Measurements from ENCODE around the gene SIPA1L3. TPM values are rescaled to one million over a fixed set of nuclear protein-coding genes. Genes with fewer than 3 reads are reported as not detected.

SIPA1L3 gene
- total and polyA plus RNA-seq, 2 of the 13 experiments (the other 11 are each of a cell fraction or from before 2014, with no cell fraction given) = 5.5 to 7.7 TPM

DNA sequence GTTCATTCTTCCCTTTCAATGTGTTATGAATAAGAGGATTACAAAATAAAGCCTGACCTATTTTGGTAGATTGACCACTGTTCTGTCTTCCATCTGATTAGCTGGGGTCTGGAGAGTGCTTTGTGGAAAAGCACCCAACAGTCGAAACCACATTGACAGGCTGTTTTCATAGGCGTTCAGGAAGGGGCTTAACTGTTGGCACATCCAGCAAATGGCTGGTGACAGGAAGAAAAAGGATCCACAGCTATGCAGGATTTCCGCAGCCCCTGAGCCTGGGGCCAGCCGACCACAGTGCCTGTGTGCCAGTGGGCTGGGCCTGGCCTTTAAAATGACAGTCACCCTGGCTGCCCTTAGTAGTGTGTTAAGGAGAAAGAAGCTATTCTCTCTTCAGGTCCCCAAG lies 113.3 kb downstream of the SIPA1L3 start (continued):
- TF ChIP-seq, protein P1, sequence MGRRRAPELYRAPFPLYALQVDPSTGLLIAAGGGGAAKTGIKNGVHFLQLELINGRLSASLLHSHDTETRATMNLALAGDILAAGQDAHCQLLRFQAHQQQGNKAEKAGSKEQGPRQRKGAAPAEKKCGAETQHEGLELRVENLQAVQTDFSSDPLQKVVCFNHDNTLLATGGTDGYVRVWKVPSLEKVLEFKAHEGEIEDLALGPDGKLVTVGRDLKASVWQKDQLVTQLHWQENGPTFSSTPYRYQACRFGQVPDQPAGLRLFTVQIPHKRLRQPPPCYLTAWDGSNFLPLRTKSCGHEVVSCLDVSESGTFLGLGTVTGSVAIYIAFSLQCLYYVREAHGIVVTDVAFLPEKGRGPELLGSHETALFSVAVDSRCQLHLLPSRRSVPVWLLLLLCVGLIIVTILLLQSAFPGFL (CRISPR knock-in tag; IDR thresholded peaks at IDR 0.05) = no peak
- no peak for TF ChIP-seq RBM22 (optimal IDR thresholded peaks at IDR 0.05; ENCODE audit: low read length)
- TF ChIP-seq CHD2 (IDR thresholded peaks at IDR 0.05; ENCODE audit: low read depth, low read length) = no peak
- TF ChIP-seq, protein P2, sequence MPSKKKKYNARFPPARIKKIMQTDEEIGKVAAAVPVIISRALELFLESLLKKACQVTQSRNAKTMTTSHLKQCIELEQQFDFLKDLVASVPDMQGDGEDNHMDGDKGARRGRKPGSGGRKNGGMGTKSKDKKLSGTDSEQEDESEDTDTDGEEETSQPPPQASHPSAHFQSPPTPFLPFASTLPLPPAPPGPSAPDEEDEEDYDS (CRISPR knock-in tag; IDR thresholded peaks at IDR 0.05) = no peak
- no peak for TF ChIP-seq EED (CRISPR knock-in tag; IDR thresholded peaks at IDR 0.05)
- no peak for TF ChIP-seq NR2F1 (CRISPR knock-in tag; IDR thresholded peaks at IDR 0.05)
- TF ChIP-seq SMAD9 (CRISPR knock-in tag; IDR thresholded peaks at IDR 0.05) = no peak
- TF ChIP-seq, protein P3, sequence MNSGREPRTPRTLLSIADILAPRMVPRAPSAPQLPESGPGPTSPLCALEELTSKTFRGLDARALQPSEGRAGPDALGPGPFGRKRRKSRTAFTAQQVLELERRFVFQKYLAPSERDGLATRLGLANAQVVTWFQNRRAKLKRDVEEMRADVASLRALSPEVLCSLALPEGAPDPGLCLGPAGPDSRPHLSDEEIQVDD (CRISPR knock-in tag; IDR thresholded peaks at IDR 0.05; ENCODE audit: borderline replicate concordance) = no peak

DNA sequence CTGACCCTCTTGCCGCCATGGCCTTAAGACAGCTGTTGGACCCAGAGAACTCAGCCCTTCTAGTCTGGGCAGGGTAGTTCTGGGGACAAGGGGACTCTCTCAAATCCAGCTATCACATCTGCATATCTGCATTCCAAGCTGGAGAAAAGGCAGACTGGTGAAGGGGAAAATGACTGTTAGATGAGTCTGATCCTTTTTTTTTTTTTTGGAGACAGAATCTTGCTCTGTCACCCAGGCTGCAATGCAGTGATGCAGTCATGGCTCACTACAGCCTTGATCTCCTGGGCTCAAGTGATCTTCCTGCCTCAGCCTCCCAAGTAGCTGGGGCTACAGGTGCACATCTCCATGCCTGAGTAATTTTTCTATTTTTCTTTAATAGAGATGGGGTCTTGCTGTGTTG lies 114.3 kb downstream of the SIPA1L3 start:
- Histone ChIP-seq H3K79me2 (ENCODE audit: insufficient read depth, low read length) (no peaks in the 10 kb centered on the region), H2AFZ (ENCODE audit: low read length) (no peak overlapping the region), H3K9me3 (ENCODE audit: low read length) (no peaks in the 10 kb centered on the region), H3K27ac (ENCODE audit: extremely low read length, insufficient read depth, low read length) (no peak overlapping the region), H3K27me3 (ENCODE audit: control insufficient read depth in 1 of 2, insufficient read depth in 2 of 2, low read length in 2 of 2) (no peaks in the 10 kb centered on the region), H3K9ac (ENCODE audit: insufficient read depth, low read depth, low read length) (no peak overlapping the region), H3K36me3 (replicated peaks in 1 of 2; ENCODE audit: control insufficient read depth in 1 of 2, insufficient read depth in 2 of 2, low read length in 2 of 2) (no peaks in the 10 kb centered on the region), H3K4me2 (ENCODE audit: low read depth, low read length) (no peak overlapping the region), H3K4me1 (ENCODE audit: insufficient read depth, low read length) (peaks cover 14% of the 10 kb centered on the region), H3K4me3 (replicated peaks in 1 of 3; ENCODE audit: insufficient read depth in 1 of 3, low read depth in 2 of 3, low read length in 3 of 3) (no peak overlapping the region), H4K20me1 (ENCODE audit: insufficient read depth, low read length) (no peaks in the 10 kb centered on the region)
- ChIA-PET POLR2A (no interaction called here), CTCF (ENCODE audit: low intra/inter-chr PET ratio, low total read pairs) (no interaction called here)
- intact Hi-C loops (cut with micrococcal nuclease; ENCODE audit: unreplicated experiment) (no loop called here), in situ Hi-C loops (cut with HindIII; ENCODE audit: extremely low pct_ligation_motif_present, low pct_unique_long_range_greater_than_20kb) (no loop called here)
- no peak for FAIRE-seq
- DNase-seq (ENCODE audit: low spot score) = no peak
- no TSS peak for BruUV-seq (replicated peaks)
- ATAC-seq = no peak
- TF ChIP-seq SIN3A (IDR thresholded peaks at IDR 0.05; ENCODE audit: borderline replicate concordance, low read depth, low read length) (no peak), ZNF451 (CRISPR knock-in tag; IDR thresholded peaks at IDR 0.05) (no peak), MTF2 (CRISPR knock-in tag; IDR thresholded peaks at IDR 0.05; ENCODE audit: borderline replicate concordance) (no peak), ZNF282 (IDR thresholded peaks at IDR 0.05; ENCODE audit: partially characterized antibody) (no peak), ARNT (IDR thresholded peaks at IDR 0.05) (no peak), ZNF570 (CRISPR knock-in tag; IDR thresholded peaks at IDR 0.05; ENCODE audit: borderline replicate concordance) (no peak)
- TF ChIP-seq, protein P4, sequence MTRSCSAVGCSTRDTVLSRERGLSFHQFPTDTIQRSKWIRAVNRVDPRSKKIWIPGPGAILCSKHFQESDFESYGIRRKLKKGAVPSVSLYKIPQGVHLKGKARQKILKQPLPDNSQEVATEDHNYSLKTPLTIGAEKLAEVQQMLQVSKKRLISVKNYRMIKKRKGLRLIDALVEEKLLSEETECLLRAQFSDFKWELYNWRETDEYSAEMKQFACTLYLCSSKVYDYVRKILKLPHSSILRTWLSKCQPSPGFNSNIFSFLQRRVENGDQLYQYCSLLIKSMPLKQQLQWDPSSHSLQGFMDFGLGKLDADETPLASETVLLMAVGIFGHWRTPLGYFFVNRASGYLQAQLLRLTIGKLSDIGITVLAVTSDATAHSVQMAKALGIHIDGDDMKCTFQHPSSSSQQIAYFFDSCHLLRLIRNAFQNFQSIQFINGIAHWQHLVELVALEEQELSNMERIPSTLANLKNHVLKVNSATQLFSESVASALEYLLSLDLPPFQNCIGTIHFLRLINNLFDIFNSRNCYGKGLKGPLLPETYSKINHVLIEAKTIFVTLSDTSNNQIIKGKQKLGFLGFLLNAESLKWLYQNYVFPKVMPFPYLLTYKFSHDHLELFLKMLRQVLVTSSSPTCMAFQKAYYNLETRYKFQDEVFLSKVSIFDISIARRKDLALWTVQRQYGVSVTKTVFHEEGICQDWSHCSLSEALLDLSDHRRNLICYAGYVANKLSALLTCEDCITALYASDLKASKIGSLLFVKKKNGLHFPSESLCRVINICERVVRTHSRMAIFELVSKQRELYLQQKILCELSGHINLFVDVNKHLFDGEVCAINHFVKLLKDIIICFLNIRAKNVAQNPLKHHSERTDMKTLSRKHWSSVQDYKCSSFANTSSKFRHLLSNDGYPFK (CRISPR knock-in tag; IDR thresholded peaks at IDR 0.05; ENCODE audit: borderline replicate concordance) = no peak
- TF ChIP-seq, protein P5, sequence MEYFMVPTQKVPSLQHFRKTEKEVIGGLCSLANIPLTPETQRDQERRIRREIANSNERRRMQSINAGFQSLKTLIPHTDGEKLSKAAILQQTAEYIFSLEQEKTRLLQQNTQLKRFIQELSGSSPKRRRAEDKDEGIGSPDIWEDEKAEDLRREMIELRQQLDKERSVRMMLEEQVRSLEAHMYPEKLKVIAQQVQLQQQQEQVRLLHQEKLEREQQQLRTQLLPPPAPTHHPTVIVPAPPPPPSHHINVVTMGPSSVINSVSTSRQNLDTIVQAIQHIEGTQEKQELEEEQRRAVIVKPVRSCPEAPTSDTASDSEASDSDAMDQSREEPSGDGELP (IDR thresholded peaks at IDR 0.05; ENCODE audit: borderline replicate concordance, low read depth) = no peak
- no CpG with 5 or more reads among the region's 1 CpG for WGBS (ENCODE audit: low lambda C conversion rate)
